Neural progenitor cell (in vitro differentiated cells): ENCODE data around the gene KLK10.

Source experiments
- CTCF ChIP-seq: fragments of 200-600 bp; sonication (generic); IDR thresholded peaks from 2 replicates; pipeline ENCODE4 v1.5.1; 2017; ENCODE audit warnings: antibody characterized with exemption, mild to moderate bottlenecking
- EZH2 ChIP-seq: fragments of 200-600 bp; sonication (generic); IDR thresholded peaks from 2 replicates; pipeline ENCODE4 v1.6.1; 2017; ENCODE audit warnings: antibody characterized with exemption, mild to moderate bottlenecking, moderate library complexity

- TF ChIP-seq EZH2 (peak; percentile 1), CTCF (no peak)
Measured at GRCh38 chr19:51063664-51064063, 44.2 kb upstream of the KLK10 start.
